IPS-18a (cell line): ENCODE data around the gene TOR3A.
"Not testable (repeated sequence)": the region's sequence is repeated elsewhere in the genome, so short reads cannot be mapped to it uniquely, and the experiment has no call there.

ENCODE experiments used
- H3K27ac ChIP-seq: one replicate; pipeline ENCODE4 v1.5.1; 2013; ENCODE audit warnings: low read length
- H3K27me3 ChIP-seq: one replicate; pipeline ENCODE4 v1.6.1; 2013; ENCODE audit warnings: mild to moderate bottlenecking, low read length; ENCODE audit not compliant: control insufficient read depth, insufficient read depth
- H3K36me3 ChIP-seq: one replicate; pipeline ENCODE4 v1.6.1; 2013; ENCODE audit warnings: low read depth, low read length; ENCODE audit not compliant: control insufficient read depth
- H3K4me1 ChIP-seq: one replicate; pipeline ENCODE4 v1.6.1; 2013; ENCODE audit warnings: low read depth, low read length; ENCODE audit not compliant: control insufficient read depth
- H3K4me3 ChIP-seq: one replicate; pipeline ENCODE4 v1.5.1; 2013; ENCODE audit warnings: low read length
- H3K9ac ChIP-seq: one replicate; pipeline ENCODE4 v1.6.1; 2013; ENCODE audit warnings: mild to moderate bottlenecking, low read length, moderate library complexity
- H3K9me3 ChIP-seq: one replicate; pipeline ENCODE4 v1.6.1; 2013; ENCODE audit warnings: low read depth, low read length; ENCODE audit not compliant: control insufficient read depth

TOR3A gene

GRCh38 chr1:179120736-179121135 lies 38.9 kb downstream of the TOR3A start:
- Histone ChIP-seq H3K36me3 (peaks cover 27% of the 10 kb centered on the region), H3K4me3 (no peak overlapping the region), H3K27me3 (no peaks in the 10 kb centered on the region), H3K4me1 (no peaks in the 10 kb centered on the region), H3K27ac (no peak overlapping the region), H3K9ac (no peak overlapping the region), H3K9me3 (no peaks in the 10 kb centered on the region)

GRCh38 chr1:179121159-179121938 lies 39.5 kb downstream of the TOR3A start:
- Histone ChIP-seq H3K27me3 (no peaks in the 10 kb centered on the region), H3K9ac (no peak overlapping the region), H3K4me3 (no peak overlapping the region), H3K9me3 (no peaks in the 10 kb centered on the region), H3K36me3 (peaks cover 29% of the 10 kb centered on the region), H3K4me1 (no peaks in the 10 kb centered on the region), H3K27ac (no peak overlapping the region)

DNA sequence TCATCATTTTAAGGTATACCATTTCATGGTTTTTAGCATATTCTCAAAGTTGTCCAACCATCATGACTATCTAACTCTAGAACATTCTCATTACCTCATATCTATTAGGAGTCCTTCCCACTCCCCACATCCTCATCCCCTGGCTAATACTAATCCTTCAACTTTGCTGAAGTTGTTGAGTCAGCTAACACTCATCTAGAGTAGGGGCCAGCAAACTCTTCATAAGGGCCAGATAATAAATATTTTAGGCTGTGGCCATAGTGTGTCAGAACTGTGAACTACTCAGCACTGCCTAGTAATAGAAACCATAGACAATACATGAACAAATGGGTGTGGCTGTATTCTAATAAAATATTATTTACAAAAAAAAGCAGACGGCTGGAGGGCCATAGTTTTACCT lies 43.0 kb downstream of the TOR3A start:
- H3K9ac ChIP-seq = no peak overlapping the region
- H3K36me3 ChIP-seq = peaks cover 10% of the 10 kb centered on the region
- no peaks in the 10 kb centered on the region for H3K27me3 ChIP-seq
- H3K4me3 ChIP-seq = no peak overlapping the region
- no peaks in the 10 kb centered on the region for H3K4me1 ChIP-seq
- H3K9me3 ChIP-seq = no peaks in the 10 kb centered on the region
- no peak overlapping the region for H3K27ac ChIP-seq

DNA sequence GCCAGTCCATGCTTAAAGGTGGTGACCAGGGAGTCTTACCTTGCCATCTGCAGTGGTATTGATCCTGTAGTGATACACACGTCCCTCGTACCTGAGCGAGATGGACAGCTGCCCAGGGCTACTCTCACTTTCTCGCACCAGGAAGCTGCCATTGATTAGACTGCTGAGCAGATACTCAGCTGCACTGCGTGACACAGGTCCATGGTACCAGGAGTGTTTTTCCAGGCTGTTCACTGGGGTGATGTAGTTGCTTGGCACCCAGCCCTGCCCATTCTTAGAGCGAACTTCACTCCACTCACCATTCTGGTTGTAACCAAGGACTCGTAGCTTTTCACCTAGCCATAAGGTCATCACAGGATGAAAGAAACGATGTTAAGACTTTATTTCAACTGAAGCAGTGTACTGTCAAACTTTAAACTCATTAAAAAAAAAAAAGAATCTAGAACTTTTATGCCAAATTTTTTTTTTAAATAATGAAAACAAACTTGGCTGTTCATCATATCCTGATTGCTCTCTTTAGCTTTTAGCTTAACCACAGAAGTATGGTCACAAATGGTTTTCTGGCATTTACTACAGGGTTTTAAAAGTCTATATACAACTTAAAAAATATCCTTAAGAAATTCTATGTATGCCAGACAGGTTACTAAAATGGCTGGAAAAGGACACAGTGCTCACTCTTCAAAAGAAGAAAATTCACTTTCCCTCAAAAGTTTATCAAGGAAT lies 44.6 kb downstream of the TOR3A start:
- H3K9ac ChIP-seq = no peak overlapping the region
- no peak overlapping the region for H3K27ac ChIP-seq
- no peaks in the 10 kb centered on the region for H3K4me1 ChIP-seq
- H3K36me3 ChIP-seq = peaks cover 11% of the 10 kb centered on the region
- no peaks in the 10 kb centered on the region for H3K27me3 ChIP-seq
- H3K9me3 ChIP-seq = no peaks in the 10 kb centered on the region
- no peak overlapping the region for H3K4me3 ChIP-seq

- Histone ChIP-seq H3K4me1 (no peaks in the 10 kb centered on the region), H3K9me3 (no peaks in the 10 kb centered on the region), H3K36me3 (peaks cover 10% of the 10 kb centered on the region), H3K4me3 (no peak overlapping the region), H3K27ac (no peak overlapping the region), H3K27me3 (no peaks in the 10 kb centered on the region), H3K9ac (no peak overlapping the region)
Observed at GRCh38 chr1:179127163-179127895, 45.5 kb downstream of the TOR3A start.

GRCh38 chr1:179128520-179128919 lies 46.6 kb downstream of the TOR3A start:
- Histone ChIP-seq H3K27ac (no peak overlapping the region), H3K9ac (no peak overlapping the region), H3K4me3 (no peak overlapping the region), H3K27me3 (no peaks in the 10 kb centered on the region), H3K9me3 (no peaks in the 10 kb centered on the region), H3K4me1 (no peaks in the 10 kb centered on the region), H3K36me3 (peaks cover 10% of the 10 kb centered on the region)

DNA sequence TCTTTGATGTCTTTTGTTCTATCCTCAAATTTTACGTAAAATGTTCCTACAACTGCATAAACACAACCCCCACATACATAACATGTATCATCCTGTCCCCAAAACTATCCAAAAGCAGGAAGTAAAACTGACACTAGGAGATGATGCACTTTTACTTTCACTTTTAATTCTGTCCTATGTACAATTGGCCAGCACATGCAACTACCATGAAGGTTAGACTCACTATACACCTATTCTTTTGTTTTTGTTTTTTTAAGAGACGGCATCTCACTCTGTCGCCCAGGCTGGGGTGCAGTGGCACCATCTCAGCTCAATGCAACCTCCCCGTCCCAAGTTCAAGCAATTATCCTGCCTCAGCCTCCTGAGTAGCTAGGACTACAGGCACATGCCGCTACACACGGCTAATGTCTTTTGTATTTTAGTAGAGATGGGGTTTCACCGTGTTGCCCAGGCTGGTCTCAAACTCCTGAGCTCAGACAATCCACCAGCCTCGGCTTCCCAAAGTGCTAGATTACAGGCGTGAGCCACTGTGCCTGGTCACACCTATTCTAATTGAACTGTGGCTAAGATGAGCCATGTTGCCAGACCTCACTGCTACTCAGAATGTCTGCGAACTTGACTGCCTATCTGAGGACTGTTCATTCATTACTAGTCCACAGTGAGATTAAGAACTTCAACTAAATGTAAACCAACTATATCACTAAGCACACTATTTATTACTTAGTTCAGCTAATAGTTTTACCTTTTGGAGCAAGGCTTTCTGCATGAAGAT lies 48.0 kb downstream of the TOR3A start:
- Histone ChIP-seq H3K9ac (no peak overlapping the region), H3K27ac (no peak overlapping the region), H3K36me3 (peaks cover 10% of the 10 kb centered on the region), H3K9me3 (no peaks in the 10 kb centered on the region), H3K4me3 (no peak overlapping the region), H3K27me3 (no peaks in the 10 kb centered on the region), H3K4me1 (no peaks in the 10 kb centered on the region)

DNA sequence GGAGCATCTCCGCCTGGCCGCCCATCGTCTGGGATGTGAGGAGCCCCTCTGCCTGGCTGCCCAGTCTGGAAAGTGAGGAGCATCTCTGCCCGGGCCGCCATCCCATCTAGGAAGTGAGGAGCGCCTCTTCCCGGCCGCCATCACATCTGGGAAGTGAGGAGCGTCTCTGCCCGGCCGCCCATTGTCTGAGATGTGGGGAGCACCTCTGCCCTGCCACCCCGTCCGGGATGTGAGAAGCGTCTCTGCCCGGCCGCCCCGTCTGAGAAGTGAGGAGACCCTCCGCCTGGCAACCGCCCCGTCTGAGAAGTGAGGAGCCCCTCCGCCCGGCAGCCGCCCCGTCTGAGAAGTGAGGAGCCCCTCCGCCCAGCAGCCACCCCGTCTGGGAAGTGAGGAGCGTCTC lies 53.3 kb downstream of the TOR3A start:
- H3K27me3 ChIP-seq, H3K9me3 ChIP-seq, H3K4me1 ChIP-seq, H3K27ac ChIP-seq, H3K9ac ChIP-seq, H3K36me3 ChIP-seq, H3K4me3 ChIP-seq: not testable (repeated sequence)

GRCh38 chr1:179135707-179136106 lies 53.8 kb downstream of the TOR3A start:
- H3K9me3 ChIP-seq, H3K9ac ChIP-seq, H3K4me3 ChIP-seq, H3K27me3 ChIP-seq, H3K4me1 ChIP-seq, H3K27ac ChIP-seq, H3K36me3 ChIP-seq: not testable (repeated sequence)

- Histone ChIP-seq H3K9ac (no peak overlapping the region), H3K36me3 (no peaks in the 10 kb centered on the region), H3K27me3 (no peaks in the 10 kb centered on the region), H3K9me3 (no peaks in the 10 kb centered on the region), H3K4me1 (peaks cover 9% of the 10 kb centered on the region), H3K4me3 (no peak overlapping the region), H3K27ac (no peak overlapping the region)
Observed at GRCh38 chr1:179137617-179138255, 55.9 kb downstream of the TOR3A start.

DNA sequence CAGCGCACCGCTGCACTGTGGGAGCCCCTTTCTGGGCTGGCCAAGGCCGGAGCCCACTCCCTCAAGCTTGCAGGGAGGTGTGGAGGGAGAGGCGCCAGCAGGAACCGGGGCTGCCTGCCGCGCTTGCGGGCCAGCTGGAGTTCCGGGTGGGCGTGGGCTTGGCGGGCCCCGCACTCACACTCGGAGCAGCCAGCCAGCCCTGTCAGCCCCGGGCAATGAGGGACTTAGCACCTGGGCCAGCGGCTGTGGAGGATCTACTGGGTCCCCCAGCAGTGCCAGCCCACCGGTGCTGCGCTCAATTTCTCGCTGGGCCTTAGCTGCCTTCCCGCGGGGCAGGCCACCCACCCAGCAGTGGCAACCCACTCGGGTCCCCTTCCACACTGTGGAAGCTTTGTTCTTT lies 56.9 kb downstream of the TOR3A start:
- H3K36me3 ChIP-seq = not testable (repeated sequence)

More for the DNA sequence above, 56.9 kb downstream of the TOR3A start:
- H3K4me1 ChIP-seq = peaks cover 12% of the 10 kb centered on the region
- not testable (repeated sequence) for H3K9me3 ChIP-seq, H3K9ac ChIP-seq, H3K27me3 ChIP-seq, H3K4me3 ChIP-seq, H3K27ac ChIP-seq
